H1 (cell line): ENCODE measurements around the gene OLFM1.

ENCODE experiments used
- ATF2 ChIP-seq: IDR thresholded peaks from 2 replicates; pipeline ENCODE4 v1.6.1; 2012; ENCODE audit warnings: low read length, inconsistent platforms
- CTCF ChIP-seq, 3 experiments: IDR thresholded peaks; 1 replicate in 2 of 3; 2 replicates in 1 of 3; pipeline versions ENCODE4 v1.5.1 to v1.6.1; 2011; ENCODE audit warnings: low read length in 3 of 3, mild to moderate bottlenecking in 3 of 3, inconsistent platforms in 2 of 3, low read depth in 1 of 3, moderate library complexity in 1 of 3; ENCODE audit not compliant: insufficient read depth in 1 of 3; ENCODE audit errors: control extremely low read depth in 1 of 3
- E2F6 ChIP-seq: IDR thresholded peaks from 2 replicates; pipeline ENCODE4 v1.6.1; 2012; ENCODE audit warnings: inconsistent platforms
- EZH2 ChIP-seq: fragments of 200-600 bp; sonication (generic); IDR thresholded peaks from 2 replicates; pipeline ENCODE4 v1.7.1; 2012; ENCODE audit warnings: low read depth, mild to moderate bottlenecking, moderate library complexity, low read length, inconsistent platforms; ENCODE audit not compliant: severe bottlenecking
- MAX ChIP-seq: IDR thresholded peaks from 2 replicates; pipeline ENCODE4 v1.6.1; 2012; ENCODE audit warnings: inconsistent platforms
- RFX5 ChIP-seq: IDR thresholded peaks from 2 replicates; pipeline ENCODE4 v1.6.1; 2011; ENCODE audit warnings: low read depth, low read length, improper control_type of control experiment, borderline replicate concordance
- SP1 ChIP-seq: IDR thresholded peaks from 2 replicates; pipeline ENCODE4 v1.6.1; 2011; ENCODE audit warnings: low read depth, low read length
- SP2 ChIP-seq: IDR thresholded peaks from 2 replicates; pipeline ENCODE4 v1.6.1; 2012; ENCODE audit warnings: mild to moderate bottlenecking, low read length, inconsistent platforms
- USF2 ChIP-seq: IDR thresholded peaks from 2 replicates; pipeline ENCODE4 v1.6.1; 2011; ENCODE audit warnings: low read length, improper control_type of control experiment
- YY1 ChIP-seq: IDR thresholded peaks from 2 replicates; pipeline ENCODE4 v1.6.1; 2011; ENCODE audit warnings: low read depth, mild to moderate bottlenecking, low read length

GRCh38 chr9:135074354-135075233, 12.9 kb upstream of the OLFM1 start:
- TF ChIP-seq CTCF (IDR thresholded peaks at IDR 0.05; ENCODE audit: control extremely low read depth in 1 of 3, insufficient read depth in 1 of 3, low read depth in 1 of 3, low read length in 3 of 3) (no peak), E2F6 (no peak; the same call in 1 of the 2 replicates), ATF2 (no peak), SP1 (no peak), YY1 (no peak), USF2 (no peak), MAX (no peak), SP2 (no peak), RFX5 (no peak), EZH2 (no peak)
